Stimulated activated CD8-positive, alpha-beta memory T cell treated with anti-CD3 and anti-CD28 coated beads, Interleukin-2, amount 100 ng/mL, for 48 hours (primary cell): Measurements from ENCODE around the gene MAGEA12.
"Not testable (repeated sequence)": the region's sequence is repeated elsewhere in the genome, so short reads cannot be mapped to it uniquely, and the experiment has no call there.

Source experiments
- DNase-seq, 2 donors: peaks; one replicate each; pipeline ENCODE4 v3.0.0-alpha.2; 2020; ENCODE audit warnings: low read depth in 2 of 2

The MAGEA12 gene

GRCh38 chrX:152766562-152766961, 33.0 kb downstream of the MAGEA12 start:
- DNase-seq = not testable (repeated sequence)

GRCh38 chrX:152769549-152770289, 36.2 kb downstream of the MAGEA12 start, which contains the start of gene MAGEA6:
Gene MAGEA6 (minus strand): TSS chrX:152769689. CDS start chrX:152767650, 2,039 bp downstream.
- DNase-seq = not testable (repeated sequence)

- DNase-seq = not testable (repeated sequence)
These were observed 53.5 kb downstream of the MAGEA12 start for GRCh38 chrX:152787062-152787461.
